MM.1S (cell line): Measurements from ENCODE around the gene RPL12.

ENCODE experiments used
- EZH2 ChIP-seq: fragments of 300-600 bp; sonication (generic); optimal IDR thresholded peaks from 2 replicates; pipeline ENCODE3; 2017; ENCODE audit warnings: low read depth, mild to moderate bottlenecking, antibody characterized with exemption, low read length, mixed read lengths
- TF ChIP-seq, protein P1 (sequence below): fragments of 300-600 bp; sonication (generic); IDR thresholded peaks from 2 replicates; pipeline ENCODE4 v1.5.1; 2016; ENCODE audit warnings: antibody characterized with exemption, low read length, mixed read lengths

DNA sequence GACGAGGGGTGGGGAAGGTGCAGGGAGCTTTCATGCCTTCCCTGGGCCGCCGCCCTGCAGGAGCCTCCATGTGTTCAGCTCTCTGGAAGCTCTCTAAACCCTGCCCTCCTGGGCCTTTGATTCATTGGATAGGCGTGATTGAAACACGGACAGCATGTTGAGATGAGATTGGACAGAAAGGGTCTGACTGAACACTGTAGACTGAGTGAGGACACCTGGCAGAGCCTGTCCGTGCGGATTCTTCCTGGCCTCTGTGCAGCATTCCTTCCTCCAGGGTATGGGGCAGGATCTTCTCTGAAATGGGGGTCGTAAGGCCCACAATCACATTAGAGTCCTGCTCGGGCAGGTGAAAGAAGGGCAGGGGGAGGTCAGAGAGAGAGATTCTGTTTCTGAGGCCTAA, 12.8 kb downstream of the RPL12 start:
- no peak for TF ChIP-seq EZH2
- TF ChIP-seq, protein P1, sequence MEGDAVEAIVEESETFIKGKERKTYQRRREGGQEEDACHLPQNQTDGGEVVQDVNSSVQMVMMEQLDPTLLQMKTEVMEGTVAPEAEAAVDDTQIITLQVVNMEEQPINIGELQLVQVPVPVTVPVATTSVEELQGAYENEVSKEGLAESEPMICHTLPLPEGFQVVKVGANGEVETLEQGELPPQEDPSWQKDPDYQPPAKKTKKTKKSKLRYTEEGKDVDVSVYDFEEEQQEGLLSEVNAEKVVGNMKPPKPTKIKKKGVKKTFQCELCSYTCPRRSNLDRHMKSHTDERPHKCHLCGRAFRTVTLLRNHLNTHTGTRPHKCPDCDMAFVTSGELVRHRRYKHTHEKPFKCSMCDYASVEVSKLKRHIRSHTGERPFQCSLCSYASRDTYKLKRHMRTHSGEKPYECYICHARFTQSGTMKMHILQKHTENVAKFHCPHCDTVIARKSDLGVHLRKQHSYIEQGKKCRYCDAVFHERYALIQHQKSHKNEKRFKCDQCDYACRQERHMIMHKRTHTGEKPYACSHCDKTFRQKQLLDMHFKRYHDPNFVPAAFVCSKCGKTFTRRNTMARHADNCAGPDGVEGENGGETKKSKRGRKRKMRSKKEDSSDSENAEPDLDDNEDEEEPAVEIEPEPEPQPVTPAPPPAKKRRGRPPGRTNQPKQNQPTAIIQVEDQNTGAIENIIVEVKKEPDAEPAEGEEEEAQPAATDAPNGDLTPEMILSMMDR, result no peak
